ENCODE results near the gene SRP54.

GRCh38 chr14:34997762-34998161 lies 15.0 kb downstream of the SRP54 start:
- no peak for TF ChIP-seq CTCF (IDR thresholded peaks at IDR 0.05; ENCODE audit: insufficient read depth, low read depth, low read length)
- TF ChIP-seq EZH2 (IDR thresholded peaks at IDR 0.05; ENCODE audit: insufficient read depth, low read length) = no peak
